ENCODE results near the gene ZNF784. TPM values are rescaled to one million over a fixed set of nuclear protein-coding genes. Genes with fewer than 3 reads are reported as not detected.

Gene ZNF784
- total and polyA plus RNA-seq, 10 of the 15 experiments (the other 5 are each of a cell fraction or from before 2014, with no cell fraction given) = 0.10 to 5.2 (median 1.8) TPM

DNA sequence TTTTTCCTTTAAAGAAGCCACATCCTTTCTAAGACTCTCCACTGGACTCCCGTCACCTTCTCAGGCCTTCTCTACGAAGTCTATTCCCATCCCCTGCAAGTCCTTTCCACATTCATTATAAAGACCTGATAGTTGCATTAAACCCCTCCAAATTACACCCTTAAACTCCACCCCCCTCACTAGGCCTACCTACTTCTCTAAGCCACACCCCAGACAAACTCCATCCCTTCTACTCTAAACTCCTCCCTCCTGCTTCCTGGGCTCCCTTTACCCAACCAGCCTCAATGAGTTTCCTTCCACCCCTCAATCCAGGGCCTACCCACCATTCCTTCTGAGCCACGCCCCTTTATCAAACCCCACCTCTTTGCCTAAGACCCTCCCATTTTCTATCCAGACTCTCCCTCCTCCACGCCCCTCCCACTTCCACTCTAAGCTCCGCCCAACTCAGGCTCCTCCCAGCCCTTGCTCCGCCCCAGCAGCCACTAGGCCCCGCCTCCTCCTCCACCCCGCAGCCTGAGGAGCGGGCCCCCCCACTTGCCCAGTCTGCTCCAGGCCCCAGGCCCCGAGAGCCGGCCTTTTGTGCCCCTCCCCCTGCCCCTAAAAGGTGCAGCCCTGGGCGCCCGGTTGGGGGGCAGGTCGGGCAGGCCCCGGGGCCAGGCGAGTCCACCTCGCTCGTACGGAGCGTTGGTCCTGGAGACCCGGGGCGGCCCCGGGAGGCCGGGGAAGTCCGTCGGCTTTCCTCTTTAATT, 25.5 kb downstream of the ZNF784 start (continued):
- TF ChIP-seq E4F1 (IDR thresholded peaks at IDR 0.05; ENCODE audit: borderline replicate concordance, partially characterized antibody) (no peak), CBX5 (IDR thresholded peaks at IDR 0.05; ENCODE audit: low read depth) (no peak), JUNB (IDR thresholded peaks at IDR 0.05) (no peak), NFIC (IDR thresholded peaks at IDR 0.05; ENCODE audit: low read depth, low read length) (no peak), CBX3 (IDR thresholded peaks at IDR 0.05; ENCODE audit: borderline replicate concordance, low read depth) (no peak), YY1 (IDR thresholded peaks at IDR 0.05; ENCODE audit: low read depth, low read length) (no peak), ZNF274 (IDR thresholded peaks at IDR 0.05; ENCODE audit: insufficient read depth, insufficient read length) (no peak), MEF2B (IDR thresholded peaks at IDR 0.05; ENCODE audit: partially characterized antibody, poor library complexity, severe bottlenecking) (peak; percentile 21), HDAC2 (IDR thresholded peaks at IDR 0.05) (no peak), SUZ12 (IDR thresholded peaks at IDR 0.05; ENCODE audit: unreplicated experiment) (no peak), TCF12 (IDR thresholded peaks at IDR 0.05; ENCODE audit: low read depth, low read length) (no peak), POU2F2 (IDR thresholded peaks at IDR 0.05; ENCODE audit: borderline replicate concordance, low read depth, low read length) (0 out of 3 replicates have a peak, but pooled peaks have one; percentile 42), LARP7 (IDR thresholded peaks at IDR 0.05) (peak; percentile 74; the same call in 1 of the 2 replicates), NKRF (conservative IDR thresholded peaks at IDR 0.05) (no peak; the same call in 1 of the 2 replicates), TARDBP (IDR thresholded peaks at IDR 0.05; ENCODE audit: borderline replicate concordance) (no peak), POLR2AphosphoS2 (IDR thresholded peaks at IDR 0.05; ENCODE audit: low read depth, low read length) (no peak), NRF1 (conservative IDR thresholded peaks at IDR 0.05; ENCODE audit: low read depth, low read length) (no peak), FOXM1 (IDR thresholded peaks at IDR 0.05; ENCODE audit: low read depth, low read length) (no peak), SREBF2 (IDR thresholded peaks at IDR 0.05; ENCODE audit: low read length) (no peak), USF1 (IDR thresholded peaks at IDR 0.05; ENCODE audit: borderline replicate concordance, extremely low read length, insufficient read depth, low read depth, low read length) (no peak), IKZF1 (conservative IDR thresholded peaks at IDR 0.05) (no peak), CHD1 (IDR thresholded peaks at IDR 0.05; ENCODE audit: low read depth, low read length) (peak; percentile 83)
- TF ChIP-seq, protein P1, sequence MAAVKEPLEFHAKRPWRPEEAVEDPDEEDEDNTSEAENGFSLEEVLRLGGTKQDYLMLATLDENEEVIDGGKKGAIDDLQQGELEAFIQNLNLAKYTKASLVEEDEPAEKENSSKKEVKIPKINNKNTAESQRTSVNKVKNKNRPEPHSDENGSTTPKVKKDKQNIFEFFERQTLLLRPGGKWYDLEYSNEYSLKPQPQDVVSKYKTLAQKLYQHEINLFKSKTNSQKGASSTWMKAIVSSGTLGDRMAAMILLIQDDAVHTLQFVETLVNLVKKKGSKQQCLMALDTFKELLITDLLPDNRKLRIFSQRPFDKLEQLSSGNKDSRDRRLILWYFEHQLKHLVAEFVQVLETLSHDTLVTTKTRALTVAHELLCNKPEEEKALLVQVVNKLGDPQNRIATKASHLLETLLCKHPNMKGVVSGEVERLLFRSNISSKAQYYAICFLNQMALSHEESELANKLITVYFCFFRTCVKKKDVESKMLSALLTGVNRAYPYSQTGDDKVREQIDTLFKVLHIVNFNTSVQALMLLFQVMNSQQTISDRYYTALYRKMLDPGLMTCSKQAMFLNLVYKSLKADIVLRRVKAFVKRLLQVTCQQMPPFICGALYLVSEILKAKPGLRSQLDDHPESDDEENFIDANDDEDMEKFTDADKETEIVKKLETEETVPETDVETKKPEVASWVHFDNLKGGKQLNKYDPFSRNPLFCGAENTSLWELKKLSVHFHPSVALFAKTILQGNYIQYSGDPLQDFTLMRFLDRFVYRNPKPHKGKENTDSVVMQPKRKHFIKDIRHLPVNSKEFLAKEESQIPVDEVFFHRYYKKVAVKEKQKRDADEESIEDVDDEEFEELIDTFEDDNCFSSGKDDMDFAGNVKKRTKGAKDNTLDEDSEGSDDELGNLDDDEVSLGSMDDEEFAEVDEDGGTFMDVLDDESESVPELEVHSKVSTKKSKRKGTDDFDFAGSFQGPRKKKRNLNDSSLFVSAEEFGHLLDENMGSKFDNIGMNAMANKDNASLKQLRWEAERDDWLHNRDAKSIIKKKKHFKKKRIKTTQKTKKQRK (IDR thresholded peaks at IDR 0.05; ENCODE audit: low read depth, low read length) = no peak
